A673 (cell line): ENCODE results near the gene RPS21. TPM values are rescaled to one million over a fixed set of nuclear protein-coding genes. Genes with fewer than 3 reads are reported as not detected.
A peak's percentile ranks its signal among the peaks of the same experiment; 100 is the strongest.

ENCODE experiments used
- BruUV-seq: library from RNA; stranded (reverse); fragments of 400-500 nt; replicated peaks from 2 replicates; lab custom pipeline; 2021; lab: Mats Ljungman, UMichigan
- CTCF ChIA-PET: fragments of 300-600 bp; sonication (Branson Sonifier 250); formaldehyde crosslinking; loops from one replicate; lab custom pipeline; 2022; ENCODE audit warnings: antibody characterized with exemption; lab: Charles Lee
- POLR2A ChIA-PET: fragments of 300-600 bp; sonication (Branson Sonifier 250); formaldehyde crosslinking; loops from one replicate; lab custom pipeline; 2022; ENCODE audit warnings: antibody characterized with exemption; ENCODE audit not compliant: low non-redundant PET; lab: Charles Lee
- DNase-seq: peaks from one replicate; pipeline ENCODE4 v3.0.0-alpha.2; 2015; ENCODE audit warnings: low spot score
- H3K27ac ChIP-seq: fragments of 200-600 bp; sonication (generic); 2 replicates; pipeline ENCODE4 v1.5.1; 2016; ENCODE audit warnings: mixed run types, low read depth, mild to moderate bottlenecking, mixed read lengths, antibody characterized with exemption, low read length; ENCODE audit not compliant: poor library complexity, severe bottlenecking
- H3K27me3 ChIP-seq: fragments of 200-600 bp; sonication (generic); replicated peaks from 2 replicates; pipeline ENCODE4 v1.6.1; 2017; ENCODE audit warnings: mixed run types, low read depth, mild to moderate bottlenecking, mixed read lengths, antibody characterized with exemption, low read length; ENCODE audit not compliant: insufficient read depth, poor library complexity
- H3K36me3 ChIP-seq: fragments of 200-600 bp; sonication (generic); 2 replicates; pipeline ENCODE4 v1.6.1; 2016; ENCODE audit warnings: mixed run types, mild to moderate bottlenecking, mixed read lengths, antibody characterized with exemption, low read length; ENCODE audit not compliant: insufficient read depth, poor library complexity, severe bottlenecking
- H3K4me1 ChIP-seq: fragments of 200-600 bp; sonication (generic); 2 replicates; pipeline ENCODE4 v1.6.1; 2017; ENCODE audit warnings: mixed run types, mild to moderate bottlenecking, mixed read lengths, antibody characterized with exemption, low read length; ENCODE audit not compliant: insufficient read depth, poor library complexity, severe bottlenecking
- H3K4me3 ChIP-seq: fragments of 200-600 bp; sonication (generic); 2 replicates; pipeline ENCODE4 v1.5.1; 2016; ENCODE audit warnings: low read depth, mixed run types, mild to moderate bottlenecking, mixed read lengths, low read length; ENCODE audit not compliant: poor library complexity, severe bottlenecking
- H3K9me3 ChIP-seq: fragments of 200-600 bp; sonication (generic); 2 replicates; pipeline ENCODE4 v1.6.1; 2016; ENCODE audit warnings: mixed run types, low read depth, mild to moderate bottlenecking, mixed read lengths, antibody characterized with exemption, low read length; ENCODE audit not compliant: poor library complexity, severe bottlenecking
- EZH2 ChIP-seq: fragments of 200-600 bp; sonication (generic); IDR thresholded peaks from 2 replicates; pipeline ENCODE4 v1.6.1; 2017; ENCODE audit warnings: borderline replicate concordance, low read depth, mild to moderate bottlenecking, mixed read lengths, antibody characterized with exemption, low read length; ENCODE audit not compliant: poor library complexity, severe bottlenecking
- intact Hi-C: fragments of 100-400 bp; cut with micrococcal nuclease; formaldehyde crosslinking; loops from one replicate; pipeline ENCODE4 v1.10.0; 2022; ENCODE audit not compliant: unreplicated experiment
- total RNA-seq: library from RNA; stranded (reverse); gene quantifications from 2 replicates; pipeline ENCODE4 v1.2.3, GENCODE V29; 2021
- TF ChIP-seq, protein P1 (sequence below): fragments of 300-800, 200-600 bp; sonication (generic); conservative IDR thresholded peaks from 2 replicates; pipeline ENCODE4 v1.5.1; 2017; ENCODE audit warnings: low read depth, mild to moderate bottlenecking, antibody characterized with exemption, low read length, moderate library complexity, mixed read lengths

RPS21 gene
- total RNA-seq, 1 experiment from 2014 or later: 1,506 TPM

GRCh38 chr20:62404761-62405107, 17.8 kb downstream of the RPS21 start:
- Histone ChIP-seq H3K27ac (no peak overlapping the region), H3K4me1 (peaks cover 3% of the 10 kb centered on the region), H3K36me3 (no peaks in the 10 kb centered on the region), H3K9me3 (no peaks in the 10 kb centered on the region), H3K27me3 (no peaks in the 10 kb centered on the region), H3K4me3 (no peak overlapping the region)
- ChIA-PET CTCF (no interaction called here), POLR2A (no interaction called here)
- TF ChIP-seq, protein P1, sequence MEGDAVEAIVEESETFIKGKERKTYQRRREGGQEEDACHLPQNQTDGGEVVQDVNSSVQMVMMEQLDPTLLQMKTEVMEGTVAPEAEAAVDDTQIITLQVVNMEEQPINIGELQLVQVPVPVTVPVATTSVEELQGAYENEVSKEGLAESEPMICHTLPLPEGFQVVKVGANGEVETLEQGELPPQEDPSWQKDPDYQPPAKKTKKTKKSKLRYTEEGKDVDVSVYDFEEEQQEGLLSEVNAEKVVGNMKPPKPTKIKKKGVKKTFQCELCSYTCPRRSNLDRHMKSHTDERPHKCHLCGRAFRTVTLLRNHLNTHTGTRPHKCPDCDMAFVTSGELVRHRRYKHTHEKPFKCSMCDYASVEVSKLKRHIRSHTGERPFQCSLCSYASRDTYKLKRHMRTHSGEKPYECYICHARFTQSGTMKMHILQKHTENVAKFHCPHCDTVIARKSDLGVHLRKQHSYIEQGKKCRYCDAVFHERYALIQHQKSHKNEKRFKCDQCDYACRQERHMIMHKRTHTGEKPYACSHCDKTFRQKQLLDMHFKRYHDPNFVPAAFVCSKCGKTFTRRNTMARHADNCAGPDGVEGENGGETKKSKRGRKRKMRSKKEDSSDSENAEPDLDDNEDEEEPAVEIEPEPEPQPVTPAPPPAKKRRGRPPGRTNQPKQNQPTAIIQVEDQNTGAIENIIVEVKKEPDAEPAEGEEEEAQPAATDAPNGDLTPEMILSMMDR: no peak
- no peak for TF ChIP-seq EZH2
- intact Hi-C loops: no loop called here
- BruUV-seq: no TSS peak
- no peak for DNase-seq

- BruUV-seq: no TSS peak
- ChIA-PET POLR2A (no interaction called here), CTCF (no interaction called here)
- H3K4me3 ChIP-seq: peak overlapping the region; percentile 59
- TF ChIP-seq, protein P1: no peak
- no peak for TF ChIP-seq EZH2
- intact Hi-C loops: no loop called here
- H3K36me3 ChIP-seq: no peaks in the 10 kb centered on the region
- no peaks in the 10 kb centered on the region for H3K27me3 ChIP-seq
- peaks cover 5% of the 10 kb centered on the region for H3K4me1 ChIP-seq
- H3K27ac ChIP-seq: no peak overlapping the region
- no peak for DNase-seq
- H3K9me3 ChIP-seq: no peaks in the 10 kb centered on the region
Observed at GRCh38 chr20:62405108-62405980, 18.4 kb downstream of the RPS21 start.

DNA sequence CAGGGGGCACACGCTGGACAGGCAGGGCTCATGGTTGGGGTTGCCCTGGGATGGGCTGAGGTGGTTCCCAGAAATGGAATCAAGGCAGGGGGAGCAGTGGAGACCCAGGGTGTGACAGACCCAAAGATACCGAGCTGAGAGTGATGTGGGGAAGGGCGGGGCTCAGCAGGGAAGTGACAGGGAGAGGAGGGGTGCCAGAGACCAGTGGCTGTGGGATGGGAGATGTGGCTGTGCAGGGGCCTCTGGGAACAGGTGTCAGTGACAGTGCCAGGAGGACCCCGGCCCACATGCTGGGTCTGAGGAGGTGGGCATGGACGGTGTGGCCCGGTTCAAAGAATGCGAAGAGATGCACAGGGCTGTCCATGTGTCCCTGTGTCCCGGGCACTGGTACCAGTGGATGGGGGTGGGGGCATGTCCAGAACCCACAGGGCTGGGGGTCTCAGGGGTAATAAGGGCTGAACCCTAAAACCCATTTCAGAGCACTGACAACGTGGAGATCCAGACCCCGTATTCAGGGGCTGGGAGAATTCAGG, 19.1 kb downstream of the RPS21 start:
- peaks cover 6% of the 10 kb centered on the region for H3K4me1 ChIP-seq
- no peaks in the 10 kb centered on the region for H3K9me3 ChIP-seq
- TF ChIP-seq EZH2: no peak
- TF ChIP-seq, protein P1: no peak
- no peak for DNase-seq
- intact Hi-C loops: no loop called here
- ChIA-PET CTCF (no interaction called here), POLR2A (no interaction called here)
- no TSS peak for BruUV-seq
- peak overlapping the region; percentile 57 for H3K27ac ChIP-seq
- H3K27me3 ChIP-seq: no peaks in the 10 kb centered on the region
- no peaks in the 10 kb centered on the region for H3K36me3 ChIP-seq
- peak overlapping the region; percentile 59 for H3K4me3 ChIP-seq
